K562 (cell line): ENCODE measurements around the gene TBC1D5. TPM values are rescaled to one million over a fixed set of nuclear protein-coding genes. Genes with fewer than 3 reads are reported as not detected.

Source experiments
- SETDB1 ChIP-seq: IDR thresholded peaks from one replicate; pipeline ENCODE4 v1.6.1; 2012; ENCODE audit warnings: low read length, control low read depth, inconsistent platforms
- ZNF311 ChIP-seq: fragments of 250-450 bp; sonication (Bioruptor Pico); IDR thresholded peaks from 2 replicates; pipeline ENCODE4 v1.4.0; 2020; ENCODE audit warnings: mild to moderate bottlenecking, moderate library complexity
- polyA plus RNA-seq, 8 experiments: library from polyadenylated mRNA; depleted of rRNA in 4 of 8; stranded (reverse) in 5 of 8; unstranded in 3 of 8; fragments of >200 nt; fragmentation: Nextera tagmentation in 2 of 8; fragmentation: Illumina TruSeq in 1 of 8; extraction: Ambion mirVana in 2 of 8; extraction: Trizol in 1 of 8; gene quantifications; 2 replicates each; pipeline versions ENCODE4 v1.2.1 to v1.2.3, GENCODE V29; 2011 to 2014; ENCODE audit warnings: inconsistent platforms in 1 of 8, missing spikeins in 1 of 8
- total RNA-seq, 7 experiments: library from RNA; depleted of rRNA in 6 of 7; stranded (reverse); fragments of >200 nt in 6 of 7; fragmentation: Illumina TruSeq in 2 of 7; extraction: Trizol in 2 of 7; gene quantifications; 2 replicates each; pipeline versions ENCODE4 v1.2.1 to v1.2.3, GENCODE V29; 2011 to 2021; ENCODE audit warnings: low replicate concordance in 1 of 7
- TF ChIP-seq, protein P1 (sequence below): fragments of 200-600 bp; sonication (generic); IDR thresholded peaks from one replicate; pipeline ENCODE4 v1.6.1; 2012; ENCODE audit warnings: mild to moderate bottlenecking, low read depth, low read length, inconsistent platforms

TBC1D5 gene
- total and polyA plus RNA-seq, 9 of the 15 experiments (the other 6 are each of a cell fraction or from before 2014, with no cell fraction given) = 2.9 to 38.1 (median 25.6) TPM

DNA sequence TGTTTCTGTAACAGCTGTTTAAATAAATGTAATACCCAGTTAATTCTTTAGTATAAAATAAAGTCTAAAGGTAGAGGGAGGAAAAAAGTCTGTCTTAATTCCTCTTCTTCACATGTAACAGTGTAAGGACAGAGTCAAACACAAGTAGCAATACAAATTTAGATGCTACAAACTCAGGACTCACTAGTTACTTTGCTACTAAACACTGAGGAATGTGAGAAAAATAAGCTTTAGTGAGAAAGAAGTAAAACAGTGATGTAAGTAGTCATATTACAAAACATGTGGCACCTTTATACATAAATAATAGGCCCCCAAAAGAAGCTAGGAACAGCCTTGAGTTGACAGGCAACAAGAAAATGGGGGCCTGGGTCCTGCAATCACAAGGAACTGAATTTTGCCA, 113.0 kb downstream of the TBC1D5 start (continued):
- TF ChIP-seq, protein P1, sequence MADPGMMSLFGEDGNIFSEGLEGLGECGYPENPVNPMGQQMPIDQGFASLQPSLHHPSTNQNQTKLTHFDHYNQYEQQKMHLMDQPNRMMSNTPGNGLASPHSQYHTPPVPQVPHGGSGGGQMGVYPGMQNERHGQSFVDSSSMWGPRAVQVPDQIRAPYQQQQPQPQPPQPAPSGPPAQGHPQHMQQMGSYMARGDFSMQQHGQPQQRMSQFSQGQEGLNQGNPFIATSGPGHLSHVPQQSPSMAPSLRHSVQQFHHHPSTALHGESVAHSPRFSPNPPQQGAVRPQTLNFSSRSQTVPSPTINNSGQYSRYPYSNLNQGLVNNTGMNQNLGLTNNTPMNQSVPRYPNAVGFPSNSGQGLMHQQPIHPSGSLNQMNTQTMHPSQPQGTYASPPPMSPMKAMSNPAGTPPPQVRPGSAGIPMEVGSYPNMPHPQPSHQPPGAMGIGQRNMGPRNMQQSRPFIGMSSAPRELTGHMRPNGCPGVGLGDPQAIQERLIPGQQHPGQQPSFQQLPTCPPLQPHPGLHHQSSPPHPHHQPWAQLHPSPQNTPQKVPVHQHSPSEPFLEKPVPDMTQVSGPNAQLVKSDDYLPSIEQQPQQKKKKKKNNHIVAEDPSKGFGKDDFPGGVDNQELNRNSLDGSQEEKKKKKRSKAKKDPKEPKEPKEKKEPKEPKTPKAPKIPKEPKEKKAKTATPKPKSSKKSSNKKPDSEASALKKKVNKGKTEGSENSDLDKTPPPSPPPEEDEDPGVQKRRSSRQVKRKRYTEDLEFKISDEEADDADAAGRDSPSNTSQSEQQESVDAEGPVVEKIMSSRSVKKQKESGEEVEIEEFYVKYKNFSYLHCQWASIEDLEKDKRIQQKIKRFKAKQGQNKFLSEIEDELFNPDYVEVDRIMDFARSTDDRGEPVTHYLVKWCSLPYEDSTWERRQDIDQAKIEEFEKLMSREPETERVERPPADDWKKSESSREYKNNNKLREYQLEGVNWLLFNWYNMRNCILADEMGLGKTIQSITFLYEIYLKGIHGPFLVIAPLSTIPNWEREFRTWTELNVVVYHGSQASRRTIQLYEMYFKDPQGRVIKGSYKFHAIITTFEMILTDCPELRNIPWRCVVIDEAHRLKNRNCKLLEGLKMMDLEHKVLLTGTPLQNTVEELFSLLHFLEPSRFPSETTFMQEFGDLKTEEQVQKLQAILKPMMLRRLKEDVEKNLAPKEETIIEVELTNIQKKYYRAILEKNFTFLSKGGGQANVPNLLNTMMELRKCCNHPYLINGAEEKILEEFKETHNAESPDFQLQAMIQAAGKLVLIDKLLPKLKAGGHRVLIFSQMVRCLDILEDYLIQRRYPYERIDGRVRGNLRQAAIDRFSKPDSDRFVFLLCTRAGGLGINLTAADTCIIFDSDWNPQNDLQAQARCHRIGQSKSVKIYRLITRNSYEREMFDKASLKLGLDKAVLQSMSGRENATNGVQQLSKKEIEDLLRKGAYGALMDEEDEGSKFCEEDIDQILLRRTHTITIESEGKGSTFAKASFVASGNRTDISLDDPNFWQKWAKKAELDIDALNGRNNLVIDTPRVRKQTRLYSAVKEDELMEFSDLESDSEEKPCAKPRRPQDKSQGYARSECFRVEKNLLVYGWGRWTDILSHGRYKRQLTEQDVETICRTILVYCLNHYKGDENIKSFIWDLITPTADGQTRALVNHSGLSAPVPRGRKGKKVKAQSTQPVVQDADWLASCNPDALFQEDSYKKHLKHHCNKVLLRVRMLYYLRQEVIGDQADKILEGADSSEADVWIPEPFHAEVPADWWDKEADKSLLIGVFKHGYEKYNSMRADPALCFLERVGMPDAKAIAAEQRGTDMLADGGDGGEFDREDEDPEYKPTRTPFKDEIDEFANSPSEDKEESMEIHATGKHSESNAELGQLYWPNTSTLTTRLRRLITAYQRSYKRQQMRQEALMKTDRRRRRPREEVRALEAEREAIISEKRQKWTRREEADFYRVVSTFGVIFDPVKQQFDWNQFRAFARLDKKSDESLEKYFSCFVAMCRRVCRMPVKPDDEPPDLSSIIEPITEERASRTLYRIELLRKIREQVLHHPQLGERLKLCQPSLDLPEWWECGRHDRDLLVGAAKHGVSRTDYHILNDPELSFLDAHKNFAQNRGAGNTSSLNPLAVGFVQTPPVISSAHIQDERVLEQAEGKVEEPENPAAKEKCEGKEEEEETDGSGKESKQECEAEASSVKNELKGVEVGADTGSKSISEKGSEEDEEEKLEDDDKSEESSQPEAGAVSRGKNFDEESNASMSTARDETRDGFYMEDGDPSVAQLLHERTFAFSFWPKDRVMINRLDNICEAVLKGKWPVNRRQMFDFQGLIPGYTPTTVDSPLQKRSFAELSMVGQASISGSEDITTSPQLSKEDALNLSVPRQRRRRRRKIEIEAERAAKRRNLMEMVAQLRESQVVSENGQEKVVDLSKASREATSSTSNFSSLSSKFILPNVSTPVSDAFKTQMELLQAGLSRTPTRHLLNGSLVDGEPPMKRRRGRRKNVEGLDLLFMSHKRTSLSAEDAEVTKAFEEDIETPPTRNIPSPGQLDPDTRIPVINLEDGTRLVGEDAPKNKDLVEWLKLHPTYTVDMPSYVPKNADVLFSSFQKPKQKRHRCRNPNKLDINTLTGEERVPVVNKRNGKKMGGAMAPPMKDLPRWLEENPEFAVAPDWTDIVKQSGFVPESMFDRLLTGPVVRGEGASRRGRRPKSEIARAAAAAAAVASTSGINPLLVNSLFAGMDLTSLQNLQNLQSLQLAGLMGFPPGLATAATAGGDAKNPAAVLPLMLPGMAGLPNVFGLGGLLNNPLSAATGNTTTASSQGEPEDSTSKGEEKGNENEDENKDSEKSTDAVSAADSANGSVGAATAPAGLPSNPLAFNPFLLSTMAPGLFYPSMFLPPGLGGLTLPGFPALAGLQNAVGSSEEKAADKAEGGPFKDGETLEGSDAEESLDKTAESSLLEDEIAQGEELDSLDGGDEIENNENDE = no peak
- TF ChIP-seq ZNF311 (CRISPR knock-in tag) (no peak), SETDB1 (no peak)
